Mesendoderm (in vitro differentiated cells): ENCODE data around the gene CARMIL1.

Experiments used
- DNase-seq: peaks from one replicate; pipeline ENCODE4 v3.0.0; 2013
- H2AK5ac ChIP-seq: 2 replicates; pipeline ENCODE4 v1.6.1; 2013; ENCODE audit warnings: low read length, inconsistent platforms
- H2BK120ac ChIP-seq: 2 replicates; pipeline ENCODE4 v1.6.1; 2013; ENCODE audit warnings: low read depth, mild to moderate bottlenecking, low read length, moderate library complexity, mixed read lengths
- H2BK15ac ChIP-seq: replicated peaks from 2 replicates; pipeline ENCODE4 v1.6.1; 2013; ENCODE audit warnings: low read depth, mild to moderate bottlenecking, moderate library complexity
- H2BK5ac ChIP-seq: 2 replicates; pipeline ENCODE4 v1.6.1; 2013; ENCODE audit warnings: low read length, inconsistent platforms
- H3K18ac ChIP-seq: 2 replicates; pipeline ENCODE4 v1.6.1; 2013; ENCODE audit warnings: mild to moderate bottlenecking, low read length, mixed read lengths
- H3K23ac ChIP-seq: one replicate; pipeline ENCODE4 v1.6.1; 2013; ENCODE audit warnings: low read length
- H3K27ac ChIP-seq: 2 replicates; pipeline ENCODE4 v1.5.1; 2013; ENCODE audit warnings: low read depth, mild to moderate bottlenecking, inconsistent platforms, low read length, moderate library complexity
- H3K27me3 ChIP-seq: 2 replicates; pipeline ENCODE4 v1.6.1; 2013; ENCODE audit warnings: low read length, control low read depth, mild to moderate bottlenecking, inconsistent platforms; ENCODE audit not compliant: insufficient read depth, poor library complexity
- H3K36me3 ChIP-seq: 2 replicates; pipeline ENCODE4 v1.6.1; 2013; ENCODE audit warnings: low read length, inconsistent platforms; ENCODE audit not compliant: control insufficient read depth, insufficient read depth
- H3K4ac ChIP-seq: one replicate; pipeline ENCODE4 v1.6.1; 2013; ENCODE audit warnings: low read depth, mild to moderate bottlenecking, low read length, moderate library complexity
- H3K4me1 ChIP-seq: 2 replicates; pipeline ENCODE4 v1.6.1; 2013; ENCODE audit warnings: low read depth, low read length, inconsistent platforms; ENCODE audit not compliant: control insufficient read depth
- H3K4me2 ChIP-seq: 2 replicates; pipeline ENCODE4 v1.6.1; 2013; ENCODE audit warnings: low read length
- H3K4me3 ChIP-seq: 2 replicates; pipeline ENCODE4 v1.5.1; 2013; ENCODE audit warnings: mild to moderate bottlenecking, low read length
- H3K56ac ChIP-seq: one replicate; pipeline ENCODE4 v1.6.1; 2013; ENCODE audit warnings: low read length
- H3K79me1 ChIP-seq: 2 replicates; pipeline ENCODE4 v1.6.1; 2013; ENCODE audit warnings: low read length, inconsistent platforms
- H3K79me2 ChIP-seq: 2 replicates; pipeline ENCODE4 v1.6.1; 2013; ENCODE audit warnings: mild to moderate bottlenecking, low read length; ENCODE audit not compliant: control insufficient read depth, insufficient read depth
- H3K9ac ChIP-seq: 2 replicates; pipeline ENCODE4 v1.6.1; 2013; ENCODE audit warnings: low read length, inconsistent platforms
- H4K5ac ChIP-seq: one replicate; pipeline ENCODE4 v1.6.1; 2013; ENCODE audit warnings: low read length
- H4K8ac ChIP-seq: one replicate; pipeline ENCODE4 v1.6.1; 2013; ENCODE audit warnings: low read depth, mild to moderate bottlenecking, control low read depth, low read length, moderate library complexity
- WGBS: extraction: QIAGEN DNeasy Blood & Tissue Kit; methylation state at CpG from one replicate; pipeline ENCODE4 v1.1.7; 2013; ENCODE audit warnings: low lambda C conversion rate, missing lambda C conversion rate; ENCODE audit not compliant: insufficient coverage; ENCODE audit errors: extremely low coverage; 5-methylcytosine and 5-hydroxymethylcytosine counted together

CARMIL1 gene

GRCh38 chr6:25239059-25239458 lies 40.1 kb upstream of the CARMIL1 start:
- Histone ChIP-seq H3K9ac (no peak overlapping the region), H3K56ac (no peak overlapping the region), H4K5ac (no peak overlapping the region), H2BK15ac (no peak overlapping the region), H3K4ac (no peak overlapping the region), H3K27ac (no peak overlapping the region), H3K79me1 (no peaks in the 10 kb centered on the region), H4K8ac (no peak overlapping the region), H3K36me3 (no peaks in the 10 kb centered on the region), H3K4me3 (no peak overlapping the region), H3K4me1 (no peaks in the 10 kb centered on the region), H3K23ac (no peak overlapping the region), H3K4me2 (no peak overlapping the region), H2AK5ac (no peak overlapping the region), H2BK120ac (no peak overlapping the region), H2BK5ac (no peak overlapping the region), H3K27me3 (no peaks in the 10 kb centered on the region), H3K79me2 (no peaks in the 10 kb centered on the region), H3K18ac (no peak overlapping the region)
- no peak for DNase-seq

DNA sequence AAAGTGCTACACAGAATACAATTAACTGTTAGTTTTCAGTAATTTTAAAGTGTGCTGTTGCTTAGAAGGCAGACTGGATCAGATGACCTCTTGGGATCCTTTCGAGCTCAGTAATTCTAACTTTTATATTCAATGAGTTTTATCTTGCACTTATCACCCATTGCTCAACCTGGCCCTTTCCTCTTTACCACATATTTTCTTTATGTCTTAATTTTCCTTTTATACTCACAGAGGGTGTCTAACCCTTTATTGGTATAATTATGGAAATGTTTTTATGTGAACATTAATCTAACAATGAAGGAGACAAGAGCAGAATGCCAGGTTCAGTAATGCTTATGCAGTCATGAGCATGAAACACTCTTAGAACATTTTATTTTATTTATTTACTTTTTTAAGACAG lies 39.7 kb upstream of the CARMIL1 start:
- no CpG with 5 or more reads among the region's 1 CpG for WGBS
- H3K18ac ChIP-seq = no peak overlapping the region
- no peak overlapping the region for H2AK5ac ChIP-seq
- H3K79me1 ChIP-seq = no peaks in the 10 kb centered on the region
- no peaks in the 10 kb centered on the region for H3K36me3 ChIP-seq
- H2BK5ac ChIP-seq = no peak overlapping the region
- no peaks in the 10 kb centered on the region for H3K27me3 ChIP-seq
- no peak overlapping the region for H4K8ac ChIP-seq
- DNase-seq = no peak
- H3K4ac ChIP-seq = no peak overlapping the region
- H3K79me2 ChIP-seq = no peaks in the 10 kb centered on the region
- no peak overlapping the region for H3K23ac ChIP-seq
- H3K4me3 ChIP-seq = no peak overlapping the region
- H3K27ac ChIP-seq = no peak overlapping the region
- no peak overlapping the region for H3K56ac ChIP-seq
- no peak overlapping the region for H2BK120ac ChIP-seq
- H3K4me2 ChIP-seq = no peak overlapping the region
- H4K5ac ChIP-seq = no peak overlapping the region
- no peaks in the 10 kb centered on the region for H3K4me1 ChIP-seq
- H3K9ac ChIP-seq = no peak overlapping the region
- H2BK15ac ChIP-seq = no peak overlapping the region

GRCh38 chr6:25242567-25242966 lies 36.6 kb upstream of the CARMIL1 start:
- H3K27me3 ChIP-seq = no peaks in the 10 kb centered on the region
- H2BK120ac ChIP-seq = no peak overlapping the region
- H3K4me2 ChIP-seq = no peak overlapping the region
- H3K18ac ChIP-seq = no peak overlapping the region
- no peak overlapping the region for H2BK5ac ChIP-seq
- H2AK5ac ChIP-seq = no peak overlapping the region
- DNase-seq = no peak
- H3K4me3 ChIP-seq = no peak overlapping the region
- H3K79me2 ChIP-seq = no peaks in the 10 kb centered on the region
- H3K56ac ChIP-seq = no peak overlapping the region
- H2BK15ac ChIP-seq = no peak overlapping the region
- no peak overlapping the region for H4K8ac ChIP-seq
- no CpG with 5 or more reads among the region's 2 CpGs for WGBS
- no peak overlapping the region for H3K27ac ChIP-seq
- no peaks in the 10 kb centered on the region for H3K4me1 ChIP-seq
- no peak overlapping the region for H4K5ac ChIP-seq
- no peak overlapping the region for H3K4ac ChIP-seq
- H3K23ac ChIP-seq = no peak overlapping the region
- H3K36me3 ChIP-seq = no peaks in the 10 kb centered on the region
- no peak overlapping the region for H3K9ac ChIP-seq
- H3K79me1 ChIP-seq = no peaks in the 10 kb centered on the region

DNA sequence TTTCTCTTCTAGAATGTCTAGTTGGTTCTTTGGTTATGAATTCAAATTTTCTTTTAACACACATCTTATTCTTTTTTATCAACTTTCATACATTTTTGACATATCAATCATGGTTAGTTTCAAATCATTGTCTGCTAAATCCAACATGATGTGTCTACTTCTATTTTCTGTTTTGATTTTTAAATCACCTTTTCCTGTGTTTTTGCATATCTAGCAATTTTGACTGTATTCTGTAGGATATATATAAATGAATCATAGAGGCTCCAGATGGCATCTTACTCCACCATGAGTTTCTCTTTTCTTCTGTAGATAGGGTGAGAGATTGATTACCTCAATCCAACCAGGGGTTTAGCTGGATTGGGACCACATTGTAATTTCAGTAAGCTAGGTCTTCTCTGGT lies 34.3 kb upstream of the CARMIL1 start:
- no peak overlapping the region for H3K18ac ChIP-seq
- no peak overlapping the region for H2AK5ac ChIP-seq
- H2BK120ac ChIP-seq = no peak overlapping the region
- H4K8ac ChIP-seq = no peak overlapping the region
- no peaks in the 10 kb centered on the region for H3K79me2 ChIP-seq
- H3K56ac ChIP-seq = no peak overlapping the region
- H3K23ac ChIP-seq = no peak overlapping the region
- no peak overlapping the region for H3K4me3 ChIP-seq
- no peaks in the 10 kb centered on the region for H3K27me3 ChIP-seq
- no peak overlapping the region for H3K4me2 ChIP-seq
- H3K27ac ChIP-seq = no peak overlapping the region
- H2BK5ac ChIP-seq = no peak overlapping the region
- H3K79me1 ChIP-seq = no peaks in the 10 kb centered on the region
- no peak overlapping the region for H3K9ac ChIP-seq
- H4K5ac ChIP-seq = no peak overlapping the region
- H3K4ac ChIP-seq = no peak overlapping the region
- no peak for DNase-seq
- H3K4me1 ChIP-seq = no peaks in the 10 kb centered on the region
- H3K36me3 ChIP-seq = no peaks in the 10 kb centered on the region
- no peak overlapping the region for H2BK15ac ChIP-seq

- no peak overlapping the region for H3K4me3 ChIP-seq
- no peak overlapping the region for H2BK15ac ChIP-seq
- no peak overlapping the region for H3K4me2 ChIP-seq
- no peaks in the 10 kb centered on the region for H3K36me3 ChIP-seq
- no peak overlapping the region for H2AK5ac ChIP-seq
- no peak overlapping the region for H4K5ac ChIP-seq
- H3K56ac ChIP-seq = no peak overlapping the region
- no peak overlapping the region for H3K23ac ChIP-seq
- no peaks in the 10 kb centered on the region for H3K79me2 ChIP-seq
- H2BK5ac ChIP-seq = no peak overlapping the region
- DNase-seq = no peak
- no peaks in the 10 kb centered on the region for H3K27me3 ChIP-seq
- no CpG with 5 or more reads among the region's 1 CpG for WGBS
- H3K4me1 ChIP-seq = no peaks in the 10 kb centered on the region
- H3K18ac ChIP-seq = no peak overlapping the region
- H3K79me1 ChIP-seq = no peaks in the 10 kb centered on the region
- H4K8ac ChIP-seq = no peak overlapping the region
- H3K27ac ChIP-seq = no peak overlapping the region
- H3K4ac ChIP-seq = no peak overlapping the region
- H2BK120ac ChIP-seq = no peak overlapping the region
- no peak overlapping the region for H3K9ac ChIP-seq
Observed at GRCh38 chr6:25248123-25248522, 31.1 kb upstream of the CARMIL1 start.

- Histone ChIP-seq H3K56ac (no peak overlapping the region), H4K5ac (no peak overlapping the region), H4K8ac (no peak overlapping the region), H3K4me2 (no peak overlapping the region), H2BK120ac (no peak overlapping the region), H3K18ac (no peak overlapping the region), H3K36me3 (no peaks in the 10 kb centered on the region), H2AK5ac (no peak overlapping the region), H3K27me3 (no peaks in the 10 kb centered on the region), H3K9ac (no peak overlapping the region), H2BK5ac (no peak overlapping the region), H3K4ac (no peak overlapping the region), H3K4me1 (no peaks in the 10 kb centered on the region), H2BK15ac (no peak overlapping the region), H3K23ac (no peak overlapping the region), H3K79me1 (no peaks in the 10 kb centered on the region), H3K4me3 (no peak overlapping the region), H3K79me2 (no peaks in the 10 kb centered on the region), H3K27ac (no peak overlapping the region)
- WGBS = no CpG with 5 or more reads among the region's 1 CpG
- DNase-seq = no peak
Observed at GRCh38 chr6:25249133-25249532, 30.0 kb upstream of the CARMIL1 start.
